Globus pallidus (tissue), 1 donor: ENCODE data around the gene RNF17.

ENCODE experiments used
- DNase-seq: peaks from one replicate; pipeline ENCODE4 v3.0.0-alpha.2; 2015; ENCODE audit warnings: low spot score

RNF17 gene

DNA sequence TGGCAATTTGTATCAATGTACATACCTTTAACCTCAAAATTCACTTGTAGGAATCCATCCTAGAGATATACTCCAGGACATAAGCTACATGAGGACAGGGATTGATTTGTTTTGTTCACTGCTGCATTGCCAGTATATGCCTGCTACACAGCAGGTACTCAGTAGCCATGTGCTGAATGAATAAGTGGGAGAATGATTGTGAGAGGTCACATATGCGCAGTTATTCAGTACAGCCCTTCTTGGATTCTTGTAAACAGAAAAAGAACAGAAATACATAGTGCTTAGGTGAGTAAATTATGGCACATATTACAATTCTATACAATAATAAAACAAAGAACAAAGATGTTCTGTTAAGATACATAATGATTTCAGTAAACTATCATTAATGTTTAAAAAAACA is 133.3 kb downstream of the RNF17 start:
- no peak for DNase-seq

DNA sequence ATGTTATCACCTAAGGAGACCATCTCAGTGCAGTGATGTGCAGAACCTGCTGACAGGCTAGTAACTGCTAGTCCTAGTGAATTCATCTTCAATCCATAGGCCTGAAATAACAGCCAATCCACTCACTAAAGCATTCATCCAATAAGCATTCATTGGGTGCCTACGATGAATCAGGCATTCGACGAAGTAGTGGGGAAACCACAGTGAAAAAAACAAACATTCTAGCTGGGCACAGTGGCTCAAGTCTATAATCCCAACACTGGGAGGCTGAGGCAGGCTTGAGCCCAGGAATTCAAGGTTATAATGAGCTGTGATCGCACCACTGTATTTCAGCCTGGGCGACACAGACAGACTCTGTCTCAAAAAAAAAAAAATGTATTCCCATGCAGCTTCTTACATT is 135.6 kb downstream of the RNF17 start:
- no peak for DNase-seq

DNA sequence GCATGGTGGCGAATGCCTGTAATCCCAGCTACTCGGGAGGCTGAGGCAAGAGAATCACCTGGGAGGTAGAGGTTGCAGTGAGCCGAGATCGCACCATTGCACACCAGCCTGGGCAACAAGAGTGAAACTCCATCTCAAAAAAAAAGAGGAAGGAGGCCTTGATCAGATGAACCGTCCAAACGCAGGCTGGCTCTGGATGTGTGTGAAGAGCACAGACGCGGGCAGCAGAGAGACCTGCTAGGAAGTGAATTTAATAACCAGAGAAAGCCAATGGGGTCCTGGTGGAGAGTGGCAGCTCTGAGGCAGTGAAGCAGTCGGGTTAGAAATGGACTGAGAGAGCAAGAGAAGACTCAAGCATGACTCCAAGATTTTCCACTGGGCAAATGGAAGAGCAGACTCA is 136.5 kb downstream of the RNF17 start:
- no peak for DNase-seq

- no peak for DNase-seq
These were observed 141.3 kb downstream of the RNF17 start for GRCh38 chr13:24905242-24905641.

- no peak for DNase-seq
These were observed 142.3 kb downstream of the RNF17 start for GRCh38 chr13:24906268-24906667.

GRCh38 chr13:24910502-24911132 is 146.6 kb downstream of the RNF17 start:
- DNase-seq: no peak

DNA sequence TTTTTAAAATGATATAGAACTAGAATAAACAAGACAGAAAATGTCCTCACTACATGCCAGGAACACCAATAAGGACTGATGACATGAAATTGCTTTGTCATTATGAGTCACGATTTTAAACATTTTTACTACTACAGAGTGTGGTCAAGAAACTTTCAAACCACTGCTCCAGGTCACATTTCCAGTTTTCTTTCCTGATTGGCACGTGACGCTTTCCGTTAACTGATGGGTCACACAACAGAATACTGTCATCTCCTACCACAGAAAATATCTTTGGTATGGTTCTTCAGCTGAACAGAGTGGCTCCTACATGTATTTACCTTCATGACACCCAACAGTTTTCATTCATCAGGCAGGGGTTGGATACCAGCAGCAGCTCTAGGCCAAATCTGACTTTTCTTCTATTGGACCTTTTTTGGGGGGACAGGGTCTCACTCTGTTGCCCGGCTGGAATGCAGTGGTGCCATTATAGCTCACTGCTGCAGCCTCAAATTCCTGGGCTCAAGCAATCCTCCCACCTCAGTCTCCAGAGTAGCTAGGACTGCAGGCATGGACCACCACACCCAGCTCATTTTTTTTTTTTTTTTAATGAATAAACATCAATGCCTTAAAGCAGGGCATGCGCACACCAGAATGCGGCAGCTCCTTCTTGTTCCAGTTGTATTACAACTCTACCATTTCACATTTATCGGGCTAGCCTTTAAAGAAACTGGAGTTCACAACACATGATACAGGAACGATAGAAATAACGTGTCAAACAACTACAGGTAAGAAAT is 147.4 kb downstream of the RNF17 start:
- no peak for DNase-seq

- no peak for DNase-seq
These were observed 152.5 kb downstream of the RNF17 start for GRCh38 chr13:24916464-24916863.

GRCh38 chr13:24921003-24921402 is 157.0 kb downstream of the RNF17 start:
- no peak for DNase-seq

DNA sequence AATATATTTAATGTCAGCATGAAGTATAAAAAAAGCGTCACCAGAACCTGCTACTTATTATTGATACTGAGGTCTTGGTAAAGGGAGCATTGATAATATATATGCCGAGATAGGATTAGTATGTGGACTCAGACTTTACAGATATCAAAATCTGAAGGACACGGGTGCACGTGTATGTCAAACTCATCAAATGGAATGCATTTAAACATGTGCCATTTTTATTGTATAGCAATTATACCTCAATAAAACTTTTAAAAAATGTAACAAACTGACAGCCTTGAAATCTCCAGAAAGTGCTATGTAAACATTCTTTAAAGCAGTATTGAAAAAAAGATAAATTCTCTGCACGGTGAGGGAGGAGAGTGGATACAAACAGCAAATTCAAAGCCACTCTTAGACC is 157.9 kb downstream of the RNF17 start:
- DNase-seq: no peak

- no peak for DNase-seq
These were observed 158.4 kb downstream of the RNF17 start for GRCh38 chr13:24922387-24922744.

DNA sequence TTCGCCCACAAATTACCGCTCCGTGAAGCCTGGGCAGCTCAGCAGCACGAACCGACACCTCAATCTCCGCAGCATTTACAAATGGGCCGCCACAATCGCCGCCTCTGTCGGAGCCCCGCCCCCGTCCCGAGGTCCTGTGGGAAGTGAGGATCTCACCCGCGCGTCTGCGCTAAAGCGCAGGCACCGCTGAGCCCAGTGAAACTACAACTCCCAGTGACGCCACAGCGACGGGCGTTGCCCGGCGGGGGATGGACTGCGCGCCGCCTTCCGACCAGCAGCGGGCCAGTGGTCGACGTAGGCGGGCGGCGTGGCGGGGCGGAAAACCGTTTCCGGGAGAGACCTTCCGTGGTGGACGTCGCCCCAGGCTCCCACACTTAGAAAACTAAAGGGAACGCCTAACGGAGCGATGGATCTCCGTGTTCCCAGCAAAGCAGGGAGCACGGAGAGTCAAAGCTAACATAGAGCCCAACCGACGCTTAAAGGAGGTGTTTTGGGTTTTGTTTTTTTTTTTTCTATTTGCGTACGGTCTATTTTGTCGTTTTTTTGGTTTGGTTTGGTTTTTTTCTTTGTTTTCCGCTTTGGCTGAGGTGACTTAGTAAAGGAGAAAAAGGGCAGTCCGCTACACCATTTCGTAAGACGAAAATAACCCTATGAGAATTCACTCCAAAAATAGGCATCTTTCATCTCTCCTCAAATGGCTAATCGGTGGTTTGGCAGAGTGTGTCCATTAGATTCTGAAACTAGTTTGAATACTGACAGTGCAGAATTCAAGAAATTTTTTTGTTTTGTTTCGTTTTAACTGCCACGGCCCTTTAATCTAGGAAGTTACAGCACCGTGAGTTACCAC is 159.0 kb downstream of the RNF17 start:
- peak; percentile 97 for DNase-seq

DNA sequence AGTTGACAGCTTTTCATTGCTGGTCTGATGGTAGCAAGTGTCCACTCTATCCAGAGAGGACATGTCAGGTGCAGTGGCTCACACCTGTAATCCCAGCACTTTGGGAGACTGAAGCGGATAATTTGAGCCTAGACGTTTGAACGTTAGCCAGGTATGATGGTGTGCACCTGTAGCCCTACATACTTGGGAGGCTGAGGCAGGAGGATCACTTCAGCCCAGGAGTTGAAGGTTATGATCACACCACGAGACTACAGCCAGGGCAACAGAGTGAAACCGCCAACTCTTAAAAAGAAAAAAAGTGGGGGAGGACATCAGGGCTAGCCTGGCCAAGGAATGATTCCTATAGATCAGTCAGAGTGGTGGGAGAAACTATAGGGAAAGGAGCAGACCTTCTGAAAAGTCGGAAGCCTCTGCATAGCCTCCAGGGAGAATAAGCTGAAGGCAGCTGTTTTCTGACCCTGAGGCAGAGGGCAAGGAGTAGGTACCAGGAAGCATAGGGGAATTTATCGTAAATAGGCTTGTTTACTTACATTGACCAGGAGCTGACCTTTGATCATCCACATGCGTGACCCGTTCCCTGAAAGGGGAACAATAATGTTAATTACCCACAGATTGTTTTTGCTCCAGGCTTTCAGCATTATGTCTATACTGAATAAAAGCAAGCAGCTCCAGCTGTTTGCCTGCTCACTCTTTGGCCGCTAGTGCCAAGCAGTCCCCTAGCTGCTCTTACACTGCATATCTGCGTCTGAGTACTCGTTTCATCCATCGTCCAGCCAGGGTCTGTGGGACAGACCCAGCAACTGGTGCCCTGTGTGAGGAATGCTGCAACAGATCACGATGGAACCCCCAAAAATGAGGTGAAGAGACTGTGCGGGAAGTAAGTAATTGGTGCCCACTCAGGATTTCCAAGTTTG is 161.6 kb downstream of the RNF17 start:
- no peak for DNase-seq

GRCh38 chr13:24927810-24928404 is 163.9 kb downstream of the RNF17 start:
- no peak for DNase-seq

DNA sequence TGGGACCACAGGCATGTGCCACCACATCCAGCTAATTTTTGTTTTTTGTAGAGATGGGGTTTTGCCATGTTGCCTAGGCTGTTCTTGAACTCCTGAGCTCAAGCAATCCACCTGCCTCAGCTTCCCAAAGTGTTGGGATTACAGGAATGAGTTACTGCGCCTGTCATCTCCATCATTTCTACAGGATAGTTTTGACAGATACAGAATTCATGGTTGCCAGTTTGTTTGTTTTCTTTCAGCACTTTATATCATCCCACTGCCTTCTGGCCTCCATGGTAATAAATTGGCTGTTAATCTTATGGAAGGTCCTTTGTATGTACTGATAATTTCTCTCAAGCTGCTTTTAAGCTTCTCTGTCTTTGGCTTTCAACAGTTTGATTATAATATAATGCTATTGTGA is 165.2 kb downstream of the RNF17 start:
- no peak for DNase-seq
